PFSK-1 (cell line): Measurements from ENCODE around the gene ANO1.

Experiments
- POLR2AphosphoS5 ChIP-seq: IDR thresholded peaks from 2 replicates; pipeline ENCODE4 v1.6.1; 2012; ENCODE audit warnings: low read depth, mild to moderate bottlenecking, control low read depth, low read length, moderate library complexity
- SIN3A ChIP-seq: IDR thresholded peaks from 2 replicates; pipeline ENCODE4 v1.6.1; 2012; ENCODE audit warnings: mild to moderate bottlenecking, low read length, moderate library complexity, borderline replicate concordance; ENCODE audit not compliant: insufficient read depth
- TAF1 ChIP-seq: IDR thresholded peaks from 2 replicates; pipeline ENCODE4 v1.6.1; 2012; ENCODE audit warnings: low read length, control low read depth, borderline replicate concordance; ENCODE audit not compliant: insufficient read depth

DNA sequence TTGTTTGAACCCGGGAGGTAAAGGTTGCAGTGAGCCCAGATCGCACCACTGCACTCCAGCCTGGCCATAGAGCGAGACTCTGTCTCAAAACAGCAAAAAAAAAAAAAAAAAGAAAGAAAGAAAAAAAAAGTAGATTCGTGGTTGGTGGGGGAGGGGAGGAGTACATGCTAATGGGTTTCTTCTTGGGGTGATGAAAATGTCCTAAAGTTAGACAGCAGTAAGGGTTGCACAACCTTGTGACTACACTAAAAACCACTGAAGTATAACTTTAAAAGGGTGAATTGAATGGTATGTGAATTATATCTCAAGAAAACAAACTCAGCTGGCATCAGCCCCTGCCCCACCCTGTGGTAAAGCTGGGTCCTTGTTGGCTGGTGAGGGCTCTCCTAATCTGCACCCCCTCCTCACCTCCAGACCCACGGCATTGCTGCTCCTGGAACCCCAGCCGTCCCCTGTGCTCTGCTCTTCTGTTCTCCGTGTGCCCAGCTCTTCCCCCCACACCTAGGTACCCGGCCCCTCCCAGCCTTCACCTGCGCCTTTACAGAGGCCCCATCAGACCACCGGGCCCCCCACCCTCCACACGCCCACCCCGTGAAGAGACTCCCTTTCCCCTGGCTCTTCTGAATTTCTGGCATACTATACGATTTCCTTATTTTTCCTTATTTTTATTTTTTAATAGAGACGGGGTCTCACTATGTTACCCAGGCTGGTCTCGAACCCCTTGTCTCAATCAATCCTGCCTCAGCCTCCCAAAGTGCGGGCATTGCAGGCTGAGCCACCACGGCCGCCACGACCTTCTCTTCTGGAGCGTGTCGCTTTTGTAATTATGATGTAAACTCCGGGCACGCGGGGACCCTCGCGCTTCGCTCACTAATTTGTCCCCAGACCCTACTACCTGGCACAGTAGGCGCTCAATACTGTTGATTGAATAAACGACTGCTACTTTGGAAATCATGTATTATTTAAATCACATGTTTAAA, 124.1 kb downstream of the ANO1 start:
- no peak for TF ChIP-seq SIN3A
- no peak for TF ChIP-seq TAF1
- TF ChIP-seq POLR2AphosphoS5, result no peak
